Type B pancreatic cell (in vitro differentiated cells): ENCODE results near the gene OSBPL1A. TPM values are rescaled to one million over a fixed set of nuclear protein-coding genes. Genes with fewer than 3 reads are reported as not detected.
A peak's percentile ranks its signal among the peaks of the same experiment; 100 is the strongest.

Experiments used
- DNase-seq: peaks from one replicate; pipeline ENCODE4 v3.0.0; 2021; ENCODE audit warnings: mixed read lengths; ENCODE audit not compliant: unreplicated experiment; ENCODE audit errors: extremely low spot score
- H3K27ac Mint-ChIP-seq: 2 replicates; pipeline ENCODE4 v1.8.0; 2021; ENCODE audit warnings: mild to moderate bottlenecking, mixed read lengths
- H3K27me3 Mint-ChIP-seq: 2 replicates; pipeline ENCODE4 v1.8.0; 2021; ENCODE audit warnings: mixed read lengths
- H3K36me3 Mint-ChIP-seq: 2 replicates; pipeline ENCODE4 v1.8.0; 2021; ENCODE audit warnings: mixed read lengths
- H3K4me1 Mint-ChIP-seq: one replicate; pipeline ENCODE4 v1.8.0; 2021; ENCODE audit warnings: mixed read lengths; ENCODE audit not compliant: unreplicated experiment
- H3K4me3 Mint-ChIP-seq: 2 replicates; pipeline ENCODE4 v1.8.0; 2021; ENCODE audit warnings: mild to moderate bottlenecking, mixed read lengths
- H3K9me3 Mint-ChIP-seq: 2 replicates; pipeline ENCODE4 v1.8.0; 2021; ENCODE audit warnings: mixed read lengths
- CTCF ChIP-seq: fragments of 200-600 bp; sonication (generic); conservative IDR thresholded peaks from 2 replicates; pipeline ENCODE4 v1.5.0; 2021; ENCODE audit warnings: antibody characterized with exemption, mild to moderate bottlenecking
- total RNA-seq: library from RNA; stranded (reverse); gene quantifications from 2 replicates; pipeline ENCODE4 v1.2.1, GENCODE V29; 2021; ENCODE audit warnings: low replicate concordance

OSBPL1A gene
- total RNA-seq, 1 donor from 2014 or later: 42.7 TPM

- H3K36me3 Mint-ChIP-seq: peaks cover 14% of the 10 kb centered on the region
- H3K4me3 Mint-ChIP-seq: peak overlapping the region; percentile 44
- H3K9me3 Mint-ChIP-seq: peaks cover 4% of the 10 kb centered on the region
- no peak for DNase-seq
- peak overlapping the region; percentile 70 for H3K27ac Mint-ChIP-seq
- H3K27me3 Mint-ChIP-seq: no peaks in the 10 kb centered on the region
- TF ChIP-seq CTCF: no peak
- peaks cover 17% of the 10 kb centered on the region for H3K4me1 Mint-ChIP-seq
Observed at GRCh38 chr18:24273596-24273995, 124.0 kb downstream of the OSBPL1A start.

DNA sequence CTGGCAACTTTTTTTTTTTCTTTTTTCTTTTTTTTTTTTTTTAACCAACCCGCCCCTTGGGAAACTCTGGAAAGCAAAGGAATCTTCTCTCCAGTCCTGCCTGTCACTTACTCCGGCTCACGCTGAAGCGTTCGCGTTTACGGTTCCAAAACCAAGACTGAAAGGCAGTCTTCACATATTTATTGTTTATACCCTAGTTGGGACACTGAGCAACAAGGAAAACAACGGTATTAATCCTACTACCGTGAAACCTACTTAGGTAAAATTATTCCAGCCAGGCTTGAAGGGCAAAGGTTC is 125.4 kb downstream of the OSBPL1A start:
- no peaks in the 10 kb centered on the region for H3K27me3 Mint-ChIP-seq
- peaks cover 16% of the 10 kb centered on the region for H3K36me3 Mint-ChIP-seq
- peaks cover 17% of the 10 kb centered on the region for H3K4me1 Mint-ChIP-seq
- no peak for DNase-seq
- peaks cover 6% of the 10 kb centered on the region for H3K9me3 Mint-ChIP-seq
- TF ChIP-seq CTCF: no peak
- peak overlapping the region; percentile 86 for H3K27ac Mint-ChIP-seq
- H3K4me3 Mint-ChIP-seq: peak overlapping the region; percentile 93

DNA sequence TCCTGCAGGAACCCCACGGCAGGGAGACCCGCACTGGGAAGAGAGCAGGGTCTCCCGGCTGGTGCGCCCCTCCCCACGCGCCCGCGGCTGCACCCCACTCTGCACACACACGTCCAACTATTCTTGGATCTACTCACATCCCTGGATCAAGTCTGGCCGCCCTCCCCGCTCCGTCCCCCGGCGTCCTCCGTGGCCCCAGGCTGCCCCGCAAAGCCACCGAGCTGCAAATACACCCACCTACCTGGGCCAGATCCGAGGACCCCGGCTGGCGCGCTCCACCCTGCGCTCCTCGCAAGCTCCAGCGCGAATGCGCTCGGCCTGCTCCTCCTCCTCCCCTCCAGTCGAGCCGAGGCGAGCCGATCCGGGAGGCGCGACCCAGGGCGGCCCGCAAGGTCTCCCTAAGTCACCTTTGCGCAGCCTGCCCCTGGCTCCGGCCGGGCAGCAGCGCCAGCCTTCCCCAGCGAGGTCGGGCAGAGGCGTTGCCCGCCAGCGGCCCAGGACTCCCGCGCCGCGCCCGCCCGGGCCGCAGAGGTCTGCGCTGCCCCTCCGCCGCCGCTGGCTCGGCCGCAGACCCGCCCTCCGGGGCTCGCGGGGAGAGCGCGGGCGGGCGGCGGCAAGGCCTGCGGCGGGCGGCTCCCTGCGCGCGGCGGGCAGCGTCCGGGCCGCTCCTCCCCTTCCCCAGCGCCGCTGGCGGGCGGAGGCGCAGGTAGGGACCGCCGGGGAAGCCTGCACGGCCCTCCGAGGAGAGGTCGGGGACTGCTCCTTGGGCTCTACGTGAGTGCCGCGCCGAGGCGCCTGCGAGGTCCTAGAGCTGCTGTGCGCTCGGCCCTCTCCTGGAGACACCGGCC is 126.0 kb downstream of the OSBPL1A start:
- DNase-seq: peak; percentile 84
- peak; percentile 65 for TF ChIP-seq CTCF
- peaks cover 17% of the 10 kb centered on the region for H3K4me1 Mint-ChIP-seq
- peak overlapping the region; percentile 86 for H3K27ac Mint-ChIP-seq
- H3K9me3 Mint-ChIP-seq: peaks cover 6% of the 10 kb centered on the region
- H3K4me3 Mint-ChIP-seq: peak overlapping the region; percentile 93
- no peaks in the 10 kb centered on the region for H3K27me3 Mint-ChIP-seq
- H3K36me3 Mint-ChIP-seq: peaks cover 16% of the 10 kb centered on the region

DNA sequence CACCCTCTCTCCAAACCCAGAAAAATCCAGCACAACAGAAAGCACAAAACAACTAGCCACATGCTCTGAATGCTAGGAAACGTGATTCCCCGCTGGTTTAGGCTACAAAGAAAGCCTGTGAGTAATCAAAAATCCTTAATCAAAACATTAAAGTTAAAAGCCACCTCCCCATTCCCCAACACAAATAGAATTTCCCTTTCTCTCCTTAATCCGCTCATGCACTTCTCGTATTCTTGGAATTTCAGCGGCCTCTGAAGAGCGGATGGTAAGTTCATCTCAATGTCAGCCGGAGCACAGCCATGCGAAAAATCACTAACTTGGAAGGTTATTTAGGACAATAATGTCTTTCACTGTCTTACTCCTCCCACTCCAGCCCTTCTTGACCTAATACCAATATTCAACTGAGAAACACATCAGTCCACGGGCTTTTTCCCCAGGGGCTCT is 126.7 kb downstream of the OSBPL1A start:
- peak overlapping the region; percentile 90 for H3K4me3 Mint-ChIP-seq
- no peaks in the 10 kb centered on the region for H3K27me3 Mint-ChIP-seq
- H3K9me3 Mint-ChIP-seq: peaks cover 6% of the 10 kb centered on the region
- peaks cover 20% of the 10 kb centered on the region for H3K36me3 Mint-ChIP-seq
- H3K4me1 Mint-ChIP-seq: peaks cover 17% of the 10 kb centered on the region
- no peak for DNase-seq
- H3K27ac Mint-ChIP-seq: peak overlapping the region; percentile 75
- no peak for TF ChIP-seq CTCF

DNA sequence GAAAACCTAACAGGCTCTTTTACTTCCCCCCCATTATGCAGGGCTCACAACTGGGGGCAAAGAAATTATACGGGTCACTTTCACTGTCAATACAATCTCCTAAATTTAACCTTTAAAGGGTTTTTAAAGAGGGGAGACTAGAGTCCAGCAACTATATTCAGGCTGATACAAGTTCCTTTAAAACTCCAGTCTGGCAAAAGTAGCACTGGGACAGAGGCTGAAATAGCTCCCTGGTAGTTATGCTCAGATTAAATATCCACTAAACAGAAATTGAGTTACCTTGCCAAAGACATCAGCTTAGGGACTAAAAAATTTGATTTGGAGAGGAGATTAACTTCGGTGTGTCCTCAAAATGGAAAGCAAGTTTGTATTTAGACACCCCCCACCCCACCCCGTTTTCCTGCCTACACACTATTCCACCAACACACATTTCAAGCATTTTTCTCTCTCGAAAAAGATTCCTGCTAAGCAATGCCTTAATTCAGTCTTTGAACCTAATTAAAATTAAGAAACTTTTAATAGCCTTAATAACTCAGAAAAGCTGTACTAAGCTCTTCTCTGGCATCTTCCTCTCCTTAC is 127.2 kb downstream of the OSBPL1A start:
- H3K4me3 Mint-ChIP-seq: peak overlapping the region; percentile 90
- DNase-seq: no peak
- TF ChIP-seq CTCF: no peak
- H3K9me3 Mint-ChIP-seq: peaks cover 6% of the 10 kb centered on the region
- peaks cover 17% of the 10 kb centered on the region for H3K4me1 Mint-ChIP-seq
- H3K27me3 Mint-ChIP-seq: no peaks in the 10 kb centered on the region
- peaks cover 25% of the 10 kb centered on the region for H3K36me3 Mint-ChIP-seq
- H3K27ac Mint-ChIP-seq: peak overlapping the region; percentile 75
